ENCODE measurements around the gene NAT16.

DNA sequence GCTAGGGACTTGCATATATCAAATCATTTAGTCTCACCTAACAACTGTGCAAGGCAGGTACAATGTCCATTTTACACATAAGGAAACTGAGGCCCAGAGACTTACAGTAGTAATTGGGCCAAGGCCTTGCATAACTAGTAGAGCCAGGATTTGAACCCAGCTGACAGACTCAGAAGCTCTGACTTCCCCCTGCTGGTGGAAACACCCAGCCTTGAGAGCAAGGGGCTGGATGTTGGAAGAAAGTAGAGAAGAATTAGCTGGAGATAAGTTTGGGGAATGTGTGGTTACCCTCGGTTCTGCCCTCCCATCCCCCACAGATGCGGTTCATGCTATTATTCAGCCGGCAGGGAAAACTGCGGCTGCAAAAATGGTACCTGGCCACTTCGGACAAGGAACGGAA lies 23.8 kb downstream of the NAT16 start:
- TF ChIP-seq, protein P1, sequence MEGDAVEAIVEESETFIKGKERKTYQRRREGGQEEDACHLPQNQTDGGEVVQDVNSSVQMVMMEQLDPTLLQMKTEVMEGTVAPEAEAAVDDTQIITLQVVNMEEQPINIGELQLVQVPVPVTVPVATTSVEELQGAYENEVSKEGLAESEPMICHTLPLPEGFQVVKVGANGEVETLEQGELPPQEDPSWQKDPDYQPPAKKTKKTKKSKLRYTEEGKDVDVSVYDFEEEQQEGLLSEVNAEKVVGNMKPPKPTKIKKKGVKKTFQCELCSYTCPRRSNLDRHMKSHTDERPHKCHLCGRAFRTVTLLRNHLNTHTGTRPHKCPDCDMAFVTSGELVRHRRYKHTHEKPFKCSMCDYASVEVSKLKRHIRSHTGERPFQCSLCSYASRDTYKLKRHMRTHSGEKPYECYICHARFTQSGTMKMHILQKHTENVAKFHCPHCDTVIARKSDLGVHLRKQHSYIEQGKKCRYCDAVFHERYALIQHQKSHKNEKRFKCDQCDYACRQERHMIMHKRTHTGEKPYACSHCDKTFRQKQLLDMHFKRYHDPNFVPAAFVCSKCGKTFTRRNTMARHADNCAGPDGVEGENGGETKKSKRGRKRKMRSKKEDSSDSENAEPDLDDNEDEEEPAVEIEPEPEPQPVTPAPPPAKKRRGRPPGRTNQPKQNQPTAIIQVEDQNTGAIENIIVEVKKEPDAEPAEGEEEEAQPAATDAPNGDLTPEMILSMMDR (conservative IDR thresholded peaks at IDR 0.05; ENCODE audit: low read depth in 2 of 2) = peak; percentile 38 to 53
- TF ChIP-seq CREB1 (CRISPR knock-in tag; IDR thresholded peaks at IDR 0.05; ENCODE audit: low read depth) = no peak
- no peak for TF ChIP-seq NANOG (IDR thresholded peaks at IDR 0.05; ENCODE audit: borderline replicate concordance)
- no peak for TF ChIP-seq EZH2 (IDR thresholded peaks at IDR 0.05; ENCODE audit: low read depth, unreplicated experiment)
- TF ChIP-seq POLR2AphosphoS5 (IDR thresholded peaks at IDR 0.05; ENCODE audit: low read depth) = no peak
- no peak for TF ChIP-seq REST (IDR thresholded peaks at IDR 0.05; ENCODE audit: unreplicated experiment)
- TF ChIP-seq EZH2phosphoT487 (IDR thresholded peaks at IDR 0.05; ENCODE audit: unreplicated experiment) = no peak
- TF ChIP-seq ETS1 (IDR thresholded peaks at IDR 0.05) = no peak
- no peak for TF ChIP-seq JUNB (IDR thresholded peaks at IDR 0.05; ENCODE audit: unreplicated experiment)
- no peak for TF ChIP-seq ZNF331 (CRISPR knock-in tag; IDR thresholded peaks at IDR 0.05; ENCODE audit: low read depth)
- TF ChIP-seq ZNF114 (CRISPR knock-in tag; IDR thresholded peaks at IDR 0.05) = no peak
- TF ChIP-seq ZNF462 (CRISPR knock-in tag; IDR thresholded peaks at IDR 0.05) = no peak
